NCI-H226 (cell line): ENCODE results near the gene HMBS.
"Not testable (repeated sequence)": the region's sequence is repeated elsewhere in the genome, so short reads cannot be mapped to it uniquely, and the experiment has no call there.

Experiments
- DNase-seq: peaks from one replicate; pipeline ENCODE4 v3.0.0-alpha.2; 2015

The HMBS gene

DNA sequence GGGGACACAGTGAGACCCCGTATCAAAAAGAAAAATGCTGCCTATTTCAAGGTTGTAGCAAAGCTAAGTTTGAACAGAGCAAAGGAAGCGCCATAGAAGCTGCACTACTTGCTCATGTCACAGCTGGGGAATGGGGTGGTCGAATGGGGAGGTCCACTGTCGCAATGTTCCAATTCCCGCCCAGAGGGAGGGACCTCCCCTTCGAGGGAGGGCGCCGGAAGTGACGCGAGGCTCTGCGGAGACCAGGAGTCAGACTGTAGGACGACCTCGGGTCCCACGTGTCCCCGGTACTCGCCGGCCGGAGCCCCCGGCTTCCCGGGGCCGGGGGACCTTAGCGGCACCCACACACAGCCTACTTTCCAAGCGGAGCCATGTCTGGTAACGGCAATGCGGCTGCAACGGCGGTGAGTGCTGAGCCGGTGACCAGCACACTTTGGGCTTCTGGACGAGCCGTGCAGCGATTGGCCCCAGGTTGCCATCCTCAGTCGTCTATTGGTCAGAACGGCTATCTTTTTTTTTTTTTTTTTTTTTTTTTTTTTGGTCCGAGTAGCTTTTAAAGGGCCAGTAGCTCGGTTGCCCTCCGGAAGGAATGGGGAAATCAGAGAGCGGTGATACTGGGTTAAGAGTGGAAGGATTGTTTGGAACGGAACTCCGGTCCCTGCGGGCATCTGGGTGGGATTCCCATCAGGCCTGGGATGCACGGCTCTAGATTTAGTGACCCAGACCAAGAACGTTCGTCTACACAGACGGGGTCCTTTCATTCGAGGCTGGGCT, at the start of gene HMBS:
Gene HMBS (plus strand): TSS at position 219 of the 774 bp plus-strand sequence. CDS start 153 bp downstream, at position 372.
- peak; percentile 83 for DNase-seq

GRCh38 chr11:119038884-119039283, 45.8 kb upstream of the HMBS start:
- no peak for DNase-seq

- DNase-seq: not testable (repeated sequence)
Observed at GRCh38 chr11:119039471-119039870, 45.2 kb upstream of the HMBS start.

GRCh38 chr11:119041821-119042514, 42.7 kb upstream of the HMBS start:
- peak; percentile 37 for DNase-seq

GRCh38 chr11:119042927-119043326, 41.8 kb upstream of the HMBS start:
- no peak for DNase-seq

GRCh38 chr11:119044708-119045107, 40.0 kb upstream of the HMBS start:
- DNase-seq: no peak

DNA sequence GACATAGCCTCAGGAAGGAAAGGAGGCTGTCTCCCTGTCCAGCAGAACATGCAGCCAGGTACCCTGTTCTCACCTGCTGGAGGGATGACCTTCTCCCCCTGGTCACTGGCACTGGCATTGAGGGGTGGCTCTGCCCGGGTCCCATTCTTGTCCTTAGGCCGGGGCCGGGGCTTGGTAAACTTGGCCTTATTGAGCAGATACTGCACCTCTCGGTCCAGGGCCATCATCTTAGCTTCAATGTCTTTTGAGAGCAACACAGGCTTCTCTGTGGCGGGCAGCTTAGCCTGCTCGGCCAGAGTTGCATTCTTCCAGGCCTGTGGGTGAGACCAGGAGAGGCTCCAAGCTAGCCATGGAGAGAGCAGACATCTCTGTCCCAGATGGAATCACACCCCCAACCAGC, 38.2 kb upstream of the HMBS start:
- no peak for DNase-seq

- no peak for DNase-seq
Observed at GRCh38 chr11:119047205-119047604, 37.5 kb upstream of the HMBS start.

DNA sequence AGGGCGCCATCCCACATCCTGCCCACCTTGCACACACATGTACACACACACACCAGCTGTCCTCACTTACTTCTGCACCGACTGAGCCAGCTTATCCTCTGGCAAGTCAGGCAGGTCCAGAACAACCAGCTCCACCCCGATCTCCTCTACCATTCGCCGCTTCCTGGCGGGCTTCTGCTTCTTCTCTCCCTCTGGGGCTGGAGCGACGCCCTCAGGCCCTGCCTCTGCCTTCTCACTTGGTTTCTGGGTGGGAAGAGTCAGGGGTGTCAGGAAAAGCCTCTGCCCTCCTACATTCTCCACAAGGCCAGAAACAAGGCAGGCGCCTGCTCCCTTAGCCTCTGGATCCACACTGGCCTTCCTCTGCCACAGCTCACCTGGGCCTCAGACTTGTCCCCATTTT, 36.0 kb upstream of the HMBS start:
- DNase-seq: no peak

GRCh38 chr11:119049081-119049480, 35.6 kb upstream of the HMBS start:
- DNase-seq: no peak

- no peak for DNase-seq
Observed at GRCh38 chr11:119051440-119052162, 33.1 kb upstream of the HMBS start.

DNA sequence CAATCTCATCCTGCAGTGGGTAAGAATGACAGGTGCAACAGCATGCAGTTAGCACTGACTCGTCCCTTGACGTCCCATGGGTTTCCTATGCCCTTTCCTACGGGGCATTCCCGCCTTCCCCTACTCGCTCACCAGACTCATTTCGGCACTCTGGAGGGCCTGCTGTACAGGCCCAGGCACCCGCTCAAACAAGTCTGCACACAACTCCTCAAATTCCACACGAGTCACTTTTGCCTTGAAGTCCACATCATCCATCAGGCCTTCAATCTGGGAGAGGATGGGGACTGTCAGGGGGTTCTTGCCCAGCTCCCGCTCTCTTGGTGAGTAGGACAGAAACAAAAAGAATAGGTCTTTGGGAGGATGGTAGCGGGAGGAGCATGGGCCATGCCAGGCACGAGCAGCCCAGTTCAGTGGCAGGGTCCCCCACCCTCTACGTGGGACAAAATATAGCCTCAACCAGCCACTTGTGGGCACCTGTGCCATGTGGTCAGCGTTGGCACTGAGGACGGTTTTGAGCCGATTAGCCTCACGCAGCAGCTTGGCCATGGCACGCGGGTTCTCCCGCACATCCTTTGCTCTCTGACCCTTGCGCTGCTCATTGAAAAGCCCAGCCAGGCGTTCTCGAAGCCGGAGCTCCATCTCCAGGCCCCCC, 32.4 kb upstream of the HMBS start:
- no peak for DNase-seq

GRCh38 chr11:119054418-119054817, 30.3 kb upstream of the HMBS start:
- DNase-seq: no peak

DNA sequence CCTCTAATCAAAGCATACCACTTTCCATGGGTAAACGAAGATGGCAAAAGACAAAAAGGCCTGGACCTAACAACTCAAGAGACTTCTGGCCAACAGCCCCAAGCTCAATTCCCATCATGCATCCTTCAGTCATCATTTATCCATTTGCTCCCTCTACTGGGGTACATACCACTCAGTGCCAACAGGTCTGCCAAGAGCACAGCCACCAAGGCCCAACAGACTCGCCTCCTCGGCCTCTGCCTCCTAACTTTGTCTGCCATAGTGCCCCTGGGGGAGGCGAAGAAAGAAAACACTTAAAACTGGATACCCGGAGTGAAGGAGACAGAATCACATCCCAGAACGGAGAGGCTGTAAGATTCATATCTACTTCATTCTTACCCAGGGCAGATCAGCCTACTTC, 28.8 kb upstream of the HMBS start:
- peak; percentile 32 for DNase-seq

- DNase-seq: no peak
Observed at GRCh38 chr11:119056421-119056999, 28.2 kb upstream of the HMBS start.

DNA sequence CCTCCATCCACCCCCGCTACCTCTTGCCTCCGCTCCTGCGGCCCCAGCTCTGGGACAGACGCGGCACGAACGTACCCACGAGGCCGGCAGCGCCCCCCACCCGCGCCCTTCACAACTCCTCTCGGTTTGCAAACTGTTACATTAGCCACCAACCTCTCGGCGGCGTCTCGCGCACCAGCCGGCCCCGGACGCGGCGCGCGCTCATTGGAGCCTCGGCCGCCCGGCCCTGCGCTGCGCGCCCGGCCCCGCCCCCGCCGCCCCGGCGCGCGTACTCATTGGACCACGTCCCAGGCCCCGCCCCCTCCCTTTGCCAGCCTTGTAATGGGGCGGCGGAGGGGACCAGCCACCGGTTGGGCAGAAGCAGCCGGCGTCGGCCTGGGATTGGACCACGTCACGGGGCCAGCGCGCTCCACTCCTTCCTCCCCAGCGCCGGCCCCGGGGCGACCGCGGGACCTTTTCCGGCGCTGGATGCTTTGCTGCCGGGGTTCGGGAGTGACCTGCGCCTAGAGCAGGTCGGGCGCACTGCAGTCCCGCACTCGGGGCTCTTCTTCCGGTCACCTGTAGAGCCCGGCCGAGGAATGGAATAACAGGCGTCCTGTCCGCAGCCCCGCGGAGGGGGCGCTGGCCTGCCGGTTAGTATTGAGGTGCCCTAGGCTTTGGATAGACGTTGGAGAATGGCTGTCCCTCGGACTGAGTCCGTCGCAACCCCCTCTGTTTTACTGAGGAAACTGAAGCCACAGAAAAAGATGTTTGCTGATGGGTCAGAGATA, 27.5 kb upstream of the HMBS start, which contains the start of gene HYOU1:
Gene HYOU1 (minus strand): TSS at position 206 of the 770 bp plus-strand sequence. CDS start 1,045 bp downstream, outside the sequence.
- DNase-seq: peak; percentile 94

DNA sequence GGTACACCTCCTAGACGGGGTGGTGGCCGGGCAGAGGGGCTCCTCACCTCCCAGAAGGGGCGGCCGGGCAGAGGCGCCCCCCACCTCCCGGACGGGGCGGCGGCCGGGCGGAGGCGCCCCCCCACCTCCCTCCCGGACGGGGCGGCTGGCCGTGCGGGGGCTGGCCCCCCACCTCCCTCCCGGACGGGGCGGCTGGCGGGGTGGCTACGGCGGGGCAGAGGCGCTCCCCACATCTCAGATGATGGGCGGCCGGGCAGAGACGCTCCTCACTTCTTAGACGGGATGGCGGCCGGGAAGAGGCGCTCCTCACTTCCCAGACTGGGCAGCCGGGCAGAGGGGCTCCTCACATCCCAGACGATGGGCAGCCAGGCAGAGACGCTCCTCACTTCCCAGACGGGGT, 25.6 kb upstream of the HMBS start:
- DNase-seq: not testable (repeated sequence)

GRCh38 chr11:119061256-119061655, 23.4 kb upstream of the HMBS start:
- no peak for DNase-seq

- DNase-seq: peak; percentile 49
Observed at GRCh38 chr11:119062779-119063178, 21.9 kb upstream of the HMBS start.

DNA sequence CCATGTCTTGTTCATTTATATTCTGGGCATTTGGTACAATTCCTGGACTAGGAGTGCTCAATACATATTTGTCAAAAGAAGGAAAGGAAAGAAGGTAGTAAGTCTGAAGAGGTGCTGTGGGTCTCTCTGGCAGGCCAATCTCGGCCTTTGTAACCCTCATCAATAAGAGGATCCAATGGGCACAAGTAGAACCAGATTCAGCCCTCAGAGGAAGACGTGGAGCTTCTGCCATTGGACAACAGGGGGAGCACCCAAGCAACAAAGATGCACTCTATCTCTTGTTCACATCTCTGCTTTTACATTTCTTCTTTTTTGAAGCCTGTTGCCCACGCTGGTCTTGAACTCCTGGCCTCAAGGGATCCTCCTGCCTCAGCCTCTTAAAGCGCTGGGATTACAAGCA, 19.3 kb upstream of the HMBS start:
- DNase-seq: no peak

GRCh38 chr11:119067371-119068222, 17.1 kb upstream of the HMBS start, which contains the start of gene VPS11:
Gene VPS11, plus strand, starts transcription at chr11:119067818. Its CDS starts 6 bp downstream, at chr11:119067824.
- peak; percentile 96 for DNase-seq
